Prostate gland (tissue), 2 donors: ENCODE data around the gene RNF17. TPM values are rescaled to one million over a fixed set of nuclear protein-coding genes. Genes with fewer than 3 reads are reported as not detected.

Experiments used
- DNase-seq: peaks from one replicate; pipeline ENCODE4 v3.0.0-alpha.2; 2019; ENCODE audit warnings: low spot score
- H3K27ac ChIP-seq, 2 donors: fragments of 200-600 bp; sonication (generic); 2 replicates each; pipeline ENCODE4 v1.5.1; 2017 to 2019
- H3K27me3 ChIP-seq: fragments of 200-600 bp; sonication (generic); replicated peaks from 2 replicates; pipeline ENCODE4 v1.5.1; 2019; ENCODE audit not compliant: insufficient read depth
- H3K36me3 ChIP-seq, 2 donors: fragments of 200-600 bp; sonication (generic); 1 replicate in 1 of 2; 2 replicates in 1 of 2; pipeline versions ENCODE4 v1.5.1 to v1.8.1; 2017 to 2019
- H3K4me1 ChIP-seq: fragments of 200-600 bp; sonication (generic); replicated peaks from 2 replicates; pipeline ENCODE4 v1.5.1; 2019
- H3K4me3 ChIP-seq, 2 donors: fragments of 200-600 bp; sonication (generic); 2 replicates each; pipeline ENCODE4 v1.5.1; 2017 to 2019
- H3K9me3 ChIP-seq: fragments of 200-600 bp; sonication (generic); 2 replicates; pipeline ENCODE4 v1.5.1; 2017
- CTCF ChIP-seq, 4 experiments: fragments of 200-600 bp in 2 of 4; fragments of 450-650 bp in 2 of 4; sonication (generic) in 2 of 4; IDR thresholded peaks; 1 replicate in 3 of 4; 2 replicates in 1 of 4; pipeline ENCODE4 v1.5.1; 2016 to 2019; ENCODE audit warnings: antibody characterized with exemption in 4 of 4, mild to moderate bottlenecking in 2 of 4, moderate library complexity in 2 of 4
- POLR2A ChIP-seq: fragments of 450-650 bp; IDR thresholded peaks from one replicate; pipeline ENCODE4 v1.6.1; 2016; ENCODE audit warnings: antibody characterized with exemption, mild to moderate bottlenecking
- POLR2AphosphoS5 ChIP-seq: sonication (generic); formaldehyde crosslinking; IDR thresholded peaks from one replicate; pipeline ENCODE4 v1.6.1; 2017; ENCODE audit warnings: antibody characterized with exemption
- WGBS: methylation state at CpG from one replicate; pipeline ENCODE4 v1.1.5; 2018; 5-methylcytosine and 5-hydroxymethylcytosine counted together
- intact Hi-C: fragments of 100-400 bp; cut with DNase I; formaldehyde crosslinking; loops from one replicate; pipeline ENCODE4 v1.14.2; 2022
- total RNA-seq, 2 donors: library from RNA; depleted of rRNA; stranded (reverse); fragments of >200 nt; gene quantifications; one replicate each; pipeline ENCODE4 v1.1.0, GENCODE V29; 2016

Gene RNF17
- total RNA-seq, 2 donors from 2014 or later: 16.4 TPM; not detected in 1

GRCh38 chr13:24888291-24888931, 124.4 kb downstream of the RNF17 start:
- intact Hi-C loops: no loop called here
- 88% methylated on average over 3 of the region's 3 CpGs for WGBS
- H3K27me3 ChIP-seq: no peaks in the 10 kb centered on the region
- no peaks in the 10 kb centered on the region for H3K36me3 ChIP-seq
- no peaks in the 10 kb centered on the region for H3K4me1 ChIP-seq
- no peak for DNase-seq
- H3K9me3 ChIP-seq: no peaks in the 10 kb centered on the region
- TF ChIP-seq POLR2A (no peak), POLR2AphosphoS5 (no peak), CTCF (IDR thresholded peaks at IDR 0.05) (no peak)
- no peak overlapping the region for H3K27ac ChIP-seq
- no peak overlapping the region for H3K4me3 ChIP-seq

- WGBS: 86% methylated on average over 7 of the region's 7 CpGs
- TF ChIP-seq POLR2A (no peak), CTCF (IDR thresholded peaks at IDR 0.05) (no peak), POLR2AphosphoS5 (no peak)
- no peak overlapping the region for H3K27ac ChIP-seq
- intact Hi-C loops: no loop called here
- H3K9me3 ChIP-seq: no peaks in the 10 kb centered on the region
- no peak for DNase-seq
- no peaks in the 10 kb centered on the region for H3K36me3 ChIP-seq
- no peaks in the 10 kb centered on the region for H3K27me3 ChIP-seq
- no peak overlapping the region for H3K4me3 ChIP-seq
- H3K4me1 ChIP-seq: no peaks in the 10 kb centered on the region
Observed at GRCh38 chr13:24890256-24890655, 126.3 kb downstream of the RNF17 start.

- H3K4me3 ChIP-seq: no peak overlapping the region
- H3K4me1 ChIP-seq: no peaks in the 10 kb centered on the region
- no peaks in the 10 kb centered on the region for H3K27me3 ChIP-seq
- no peak overlapping the region for H3K27ac ChIP-seq
- WGBS: 97% methylated on average over 18 of the region's 18 CpGs
- DNase-seq: no peak
- TF ChIP-seq POLR2AphosphoS5 (no peak), POLR2A (no peak), CTCF (IDR thresholded peaks at IDR 0.05) (no peak)
- no peaks in the 10 kb centered on the region for H3K36me3 ChIP-seq
- H3K9me3 ChIP-seq: no peaks in the 10 kb centered on the region
- intact Hi-C loops: no loop called here
Observed at GRCh38 chr13:24891476-24892108, 127.6 kb downstream of the RNF17 start.

- H3K27me3 ChIP-seq: no peaks in the 10 kb centered on the region
- no peak for TF ChIP-seq POLR2A
- TF ChIP-seq POLR2AphosphoS5: no peak
- TF ChIP-seq CTCF (IDR thresholded peaks at IDR 0.05): no peak
- intact Hi-C loops: no loop called here
- H3K4me1 ChIP-seq: no peaks in the 10 kb centered on the region
- H3K9me3 ChIP-seq: no peaks in the 10 kb centered on the region
- no peaks in the 10 kb centered on the region for H3K36me3 ChIP-seq
- no peak overlapping the region for H3K27ac ChIP-seq
- H3K4me3 ChIP-seq: no peak overlapping the region
- DNase-seq: no peak
- 90% methylated on average over 7 of the region's 7 CpGs for WGBS
Observed at GRCh38 chr13:24892829-24893228, 128.9 kb downstream of the RNF17 start.

- H3K27ac ChIP-seq: no peak overlapping the region
- no peaks in the 10 kb centered on the region for H3K36me3 ChIP-seq
- 85% methylated on average over 12 of the region's 12 CpGs for WGBS
- H3K4me3 ChIP-seq: no peak overlapping the region
- no peak for DNase-seq
- no peaks in the 10 kb centered on the region for H3K4me1 ChIP-seq
- H3K9me3 ChIP-seq: no peaks in the 10 kb centered on the region
- no peaks in the 10 kb centered on the region for H3K27me3 ChIP-seq
- intact Hi-C loops: no loop called here
- no peak for TF ChIP-seq POLR2A
Observed at GRCh38 chr13:24893863-24894262, 129.9 kb downstream of the RNF17 start.
